Measurements from ENCODE around the gene LRRFIP1.
"Not testable (repeated sequence)": the region's sequence is repeated elsewhere in the genome, so short reads cannot be mapped to it uniquely, and the experiment has no call there.

LRRFIP1 gene

DNA sequence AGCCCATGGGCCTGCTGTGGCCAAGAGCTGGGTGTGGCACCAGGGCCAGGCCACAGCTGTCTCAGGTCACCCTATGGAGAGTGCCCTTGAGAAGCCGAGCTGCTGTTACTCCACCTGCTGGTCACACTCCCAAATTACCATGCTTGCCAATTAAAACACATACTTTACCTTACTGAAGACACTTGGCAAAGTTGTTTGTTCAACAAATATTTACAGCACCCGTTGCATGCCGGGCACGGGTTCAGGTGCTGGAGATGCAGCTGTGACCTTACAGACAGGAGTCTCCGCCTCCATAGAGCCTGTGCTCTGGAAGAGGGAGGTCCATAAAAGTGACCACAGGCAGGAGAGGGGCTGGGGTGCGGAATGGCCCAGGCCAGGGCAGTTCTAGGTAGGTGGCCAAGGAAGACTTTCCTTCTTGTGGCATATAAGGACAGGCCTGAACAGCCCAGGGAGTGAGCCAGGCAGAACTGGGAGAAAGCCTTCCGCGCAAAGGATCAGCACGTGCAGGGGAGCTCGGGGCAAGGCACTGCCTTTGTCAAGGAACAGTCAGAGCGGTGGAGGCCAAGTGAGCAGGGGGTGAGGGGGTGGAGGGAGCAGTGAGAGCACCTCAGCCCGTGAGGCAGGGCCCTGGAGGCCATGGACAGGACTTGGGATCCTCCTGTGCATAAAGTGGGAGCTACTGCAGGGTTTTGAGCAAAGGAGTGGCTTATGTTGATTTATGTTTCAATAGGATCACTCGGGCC, 147.6 kb downstream of the LRRFIP1 start:
- peak; percentile 10 to 22 for DNase-seq (ENCODE audit: low read depth in 2 of 2)

DNA sequence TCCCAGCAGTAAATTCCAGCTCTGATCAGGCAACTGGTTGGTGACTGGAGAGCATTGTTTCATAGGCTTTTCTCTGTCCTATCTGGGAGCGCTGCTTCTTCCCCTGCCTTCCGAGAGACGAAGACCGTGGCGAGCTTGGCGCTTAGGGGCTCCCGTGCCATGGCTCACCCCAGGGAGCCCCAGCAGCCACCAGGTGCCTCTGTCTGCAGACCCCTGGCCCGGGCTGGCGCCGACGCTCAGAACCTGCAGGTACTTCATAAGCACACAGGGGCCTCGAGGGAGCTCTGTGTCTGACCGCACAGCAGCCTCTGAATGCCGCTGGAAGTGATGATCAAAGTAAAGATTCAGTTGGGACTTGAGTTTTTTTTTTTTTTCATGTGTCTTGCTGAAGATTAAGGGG, 152.1 kb downstream of the LRRFIP1 start:
- DNase-seq (ENCODE audit: low read depth in 2 of 2): no peak

DNA sequence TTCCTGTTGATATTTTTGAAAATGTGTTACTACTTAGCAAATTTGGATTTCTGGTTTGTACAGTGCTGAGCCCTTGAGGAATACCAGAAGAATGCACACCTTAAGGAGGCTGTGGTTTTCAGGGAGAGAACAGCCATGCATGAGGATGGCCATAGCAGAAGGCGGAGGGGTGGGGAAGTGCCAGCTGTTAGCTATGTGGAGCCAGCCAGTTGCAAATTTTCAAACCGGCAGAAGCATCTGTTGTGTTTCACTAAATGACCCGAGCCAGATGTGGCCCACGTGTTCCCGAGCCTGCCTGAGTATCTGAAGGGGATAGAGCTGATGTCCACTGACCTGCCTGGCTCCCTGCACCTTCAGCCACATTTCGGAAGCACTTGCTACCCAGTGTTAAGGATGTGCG, 154.8 kb downstream of the LRRFIP1 start:
- no peak for DNase-seq (ENCODE audit: low read depth in 2 of 2)

DNA sequence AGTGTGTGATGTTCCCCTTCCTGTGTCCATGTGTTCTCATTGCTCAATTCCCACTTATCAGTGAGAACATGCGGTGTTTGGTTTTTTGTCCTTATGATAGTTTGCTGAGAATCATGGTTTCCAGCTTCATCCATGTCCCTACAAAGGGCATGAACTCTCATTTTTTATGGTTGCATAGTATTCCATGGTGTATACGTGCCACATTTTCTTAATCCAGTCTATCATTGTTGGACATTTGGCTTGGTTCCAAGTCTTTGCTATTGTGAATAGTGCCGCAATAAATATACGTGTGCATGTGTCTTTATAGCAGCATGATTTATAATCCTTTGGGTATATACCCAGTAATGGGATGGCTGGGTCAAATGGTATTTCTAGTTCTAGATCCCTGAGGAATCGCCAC, 156.3 kb downstream of the LRRFIP1 start:
- DNase-seq (ENCODE audit: low read depth in 2 of 2): not testable (repeated sequence)

DNA sequence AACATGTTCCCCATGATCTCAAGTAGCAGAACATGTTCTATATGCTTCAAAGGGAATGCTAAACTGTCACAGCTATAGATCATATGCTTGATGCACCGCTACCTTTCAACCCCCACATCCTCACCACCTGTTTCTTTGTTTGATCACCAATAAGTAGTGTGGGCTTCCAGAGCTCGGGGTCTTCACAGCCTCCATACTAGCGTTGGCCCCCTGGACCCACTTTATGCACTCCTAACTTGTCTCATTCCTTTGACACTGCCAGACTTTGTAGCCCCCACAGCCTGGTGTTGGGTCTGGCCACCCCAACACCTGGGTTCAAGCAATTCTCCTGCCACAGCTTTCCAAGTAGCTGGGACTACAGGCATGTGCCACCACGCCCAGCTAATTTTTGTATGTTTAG, 159.5 kb downstream of the LRRFIP1 start:
- DNase-seq (ENCODE audit: low read depth in 2 of 2): no peak

DNA sequence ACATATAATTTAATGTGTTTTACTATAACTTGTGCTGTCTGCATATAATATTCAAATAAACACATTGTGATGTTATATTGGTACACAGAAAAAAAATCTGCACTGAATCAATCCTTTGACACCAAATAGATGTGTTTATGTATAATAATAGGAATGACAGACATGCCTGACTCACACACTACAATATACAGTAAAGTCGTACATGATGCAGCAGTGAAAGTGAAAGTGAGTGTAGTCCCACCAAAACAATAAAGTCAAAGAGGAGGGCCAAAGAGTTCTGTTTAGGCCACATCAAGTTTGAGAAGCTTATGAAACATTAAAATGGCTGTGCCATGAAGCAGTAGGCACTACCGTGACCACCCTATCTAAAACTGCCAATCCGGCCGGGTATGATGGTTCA, 163.0 kb downstream of the LRRFIP1 start:
- no peak for DNase-seq (ENCODE audit: low read depth in 2 of 2)

DNA sequence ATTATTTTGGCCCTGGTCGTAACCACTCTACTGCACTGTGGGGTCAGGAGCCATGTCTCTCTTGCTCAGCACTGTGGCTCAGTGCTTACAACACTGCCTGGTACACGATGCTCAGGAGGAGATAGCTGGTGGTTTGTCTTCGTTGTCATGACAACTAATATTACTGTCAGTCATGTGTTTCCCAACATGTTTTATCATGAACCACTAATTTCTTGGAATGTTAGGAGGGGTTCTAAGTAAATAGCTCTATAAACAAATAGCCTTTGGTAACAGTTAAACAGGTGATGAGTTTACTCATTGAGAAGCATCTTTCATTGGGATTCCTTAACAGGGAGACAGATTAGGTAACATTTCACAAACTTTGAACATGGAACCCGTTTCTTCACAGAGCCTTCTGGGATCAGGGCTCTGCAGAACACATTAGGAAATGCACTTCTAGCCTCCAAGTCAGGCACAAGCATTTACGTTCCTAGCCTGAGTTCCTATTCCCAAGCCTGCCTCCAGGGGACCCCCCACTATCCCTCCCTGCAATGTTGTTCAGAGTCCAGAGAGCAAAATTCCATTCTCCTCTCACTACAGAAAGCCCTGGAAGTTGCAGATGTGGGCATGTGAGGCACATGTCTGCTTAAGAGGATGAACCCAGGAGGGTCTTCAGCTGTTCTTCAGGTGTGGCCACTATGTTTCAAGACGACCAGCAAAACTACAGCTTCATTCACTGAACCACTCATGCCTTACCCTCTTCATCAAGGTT, 164.8 kb downstream of the LRRFIP1 start:
- no peak for DNase-seq (ENCODE audit: low read depth in 2 of 2)

DNA sequence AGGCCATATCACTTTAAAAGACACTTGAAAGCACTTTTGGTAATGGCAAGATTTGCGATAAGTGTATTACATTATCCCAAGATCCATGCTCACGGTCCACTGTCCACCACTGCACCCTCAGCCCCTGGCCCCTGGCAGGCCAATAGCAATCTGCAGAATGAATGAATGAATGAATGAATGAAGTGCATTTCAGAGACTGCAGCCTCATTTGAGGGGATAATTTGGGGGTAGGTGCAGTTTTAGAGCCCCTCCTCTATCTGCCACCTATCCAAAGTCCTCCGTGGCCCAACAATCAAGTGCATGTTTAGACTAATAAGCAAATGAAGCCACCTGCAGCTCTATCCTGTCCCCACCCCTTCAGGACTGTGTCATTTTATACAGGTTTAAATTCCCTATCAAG, 169.9 kb downstream of the LRRFIP1 start:
- no peak for DNase-seq (ENCODE audit: low read depth in 2 of 2)

DNA sequence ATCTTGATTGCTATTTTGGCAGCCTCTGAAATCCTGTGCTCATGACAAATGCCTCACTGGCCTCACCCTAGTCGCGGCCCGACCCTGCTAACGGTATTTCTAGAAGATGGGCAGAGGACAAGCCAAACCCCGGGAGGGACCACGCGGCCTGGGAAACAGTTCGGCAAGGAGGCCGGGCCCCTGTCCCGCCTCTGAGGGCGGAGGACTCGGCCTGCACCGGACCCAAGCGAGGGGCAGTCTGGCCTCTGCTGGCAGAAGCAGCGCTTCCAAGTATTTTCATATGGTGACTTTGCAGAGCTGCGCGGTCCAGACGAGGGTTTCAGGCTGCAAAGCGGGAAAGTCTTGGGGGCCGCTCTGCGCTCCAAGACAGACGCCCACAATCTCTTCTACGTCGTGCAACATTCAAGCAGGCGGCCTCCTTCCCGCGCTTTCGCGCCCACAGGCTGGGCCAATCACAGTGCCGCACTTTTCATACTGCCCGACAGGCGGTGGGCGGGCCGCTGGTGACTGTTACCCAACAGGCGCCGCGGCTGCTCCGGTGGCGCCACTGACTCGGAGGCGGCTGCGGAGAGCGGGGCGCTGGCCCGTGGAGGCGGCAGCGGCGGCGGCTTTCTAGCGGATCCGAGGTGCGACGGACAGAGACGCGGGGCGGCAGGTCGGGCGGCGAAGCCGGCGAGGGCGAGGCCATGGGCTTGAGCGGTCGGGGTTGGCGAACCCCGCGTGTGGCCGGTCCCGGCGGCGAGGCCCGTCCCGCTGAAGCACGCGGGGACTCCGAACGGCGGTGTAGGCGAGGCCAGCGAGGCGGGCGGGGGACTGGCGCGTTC, 171.1 kb downstream of the LRRFIP1 start, which contains the start of gene RBM44:
RBM44 (plus strand) TSS at position 544 of the 824 bp plus-strand sequence. CDS start 14,831 bp downstream, outside the sequence.
- no peak for DNase-seq (ENCODE audit: low read depth in 2 of 2)

DNA sequence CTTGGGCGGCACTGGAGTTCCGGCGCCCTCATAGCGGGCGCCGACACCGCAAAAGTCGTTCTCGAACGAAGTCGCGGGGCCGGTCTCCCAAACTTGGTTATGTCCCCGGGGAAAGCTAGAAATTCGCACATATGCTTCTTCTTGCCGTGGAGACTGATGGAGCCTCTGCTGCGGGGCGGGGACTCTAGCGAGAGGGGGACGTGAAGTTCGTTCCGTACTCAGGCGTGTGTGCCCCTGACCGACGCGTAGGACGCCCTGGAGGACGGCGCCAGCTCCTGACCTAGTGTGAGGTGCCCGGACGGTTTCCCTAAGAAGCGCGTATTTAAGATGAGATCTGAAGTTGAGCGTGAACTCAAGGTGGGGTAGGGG, 171.7 kb downstream of the LRRFIP1 start:
- DNase-seq (ENCODE audit: low read depth in 2 of 2): no peak

DNA sequence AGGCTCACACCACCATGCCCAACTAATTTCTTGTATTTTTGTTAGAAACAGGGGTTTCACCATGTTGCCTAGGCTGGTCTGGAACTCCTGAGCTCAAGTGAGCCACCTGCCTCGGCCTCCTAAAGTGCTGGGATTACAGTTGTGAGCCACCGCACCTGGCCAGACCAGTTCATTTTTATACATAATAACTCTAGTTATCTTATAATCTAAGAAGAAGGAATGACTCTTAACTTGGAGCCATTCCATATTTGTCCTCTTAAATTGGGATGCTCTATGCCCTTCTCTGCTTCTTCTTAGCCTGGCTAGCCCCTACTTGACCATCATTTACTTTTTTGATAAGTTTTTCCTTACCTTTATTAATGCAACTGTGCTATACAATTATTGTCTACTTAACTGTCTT, 174.1 kb downstream of the LRRFIP1 start:
- no peak for DNase-seq (ENCODE audit: low read depth in 2 of 2)

DNA sequence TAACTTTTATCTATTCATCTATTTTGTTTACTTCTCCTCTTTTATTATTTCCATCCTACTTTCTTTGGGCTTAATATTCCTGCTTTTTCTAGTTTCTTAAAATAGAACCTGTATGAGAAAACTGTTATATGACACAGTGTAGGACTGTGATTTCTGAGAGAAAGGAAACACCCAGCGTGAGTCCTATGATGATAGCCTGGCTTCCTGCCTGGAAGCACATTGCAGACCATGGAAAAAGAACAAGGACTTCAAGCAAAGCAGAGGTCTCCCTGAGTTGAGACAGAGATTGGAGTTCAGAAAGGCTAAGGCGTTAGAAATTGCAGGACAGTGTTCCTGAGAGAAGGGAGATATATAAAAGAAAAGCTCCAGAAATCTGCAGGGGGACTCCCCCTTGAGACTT, 178.9 kb downstream of the LRRFIP1 start:
- DNase-seq (ENCODE audit: low read depth in 2 of 2): no peak

DNA sequence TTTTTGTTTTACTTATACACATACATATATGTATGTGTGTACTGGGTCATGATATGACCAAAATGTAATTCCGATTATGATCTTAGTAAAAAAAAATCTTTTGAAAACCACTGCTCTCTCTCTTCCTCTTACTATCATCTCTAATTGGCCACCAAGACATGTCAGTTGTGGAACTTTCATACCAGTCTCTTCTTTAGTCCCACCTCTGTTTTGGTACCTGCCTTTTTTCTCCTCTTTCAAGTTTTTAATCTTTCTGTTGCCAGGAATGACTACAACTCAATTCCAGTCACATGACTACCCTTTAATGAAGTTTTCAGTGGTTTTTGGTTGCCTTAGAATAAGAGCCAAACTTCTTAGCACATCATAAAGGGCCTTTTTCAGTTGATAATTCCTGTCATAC, 188.2 kb downstream of the LRRFIP1 start:
- no peak for DNase-seq (ENCODE audit: low read depth in 2 of 2)

DNA sequence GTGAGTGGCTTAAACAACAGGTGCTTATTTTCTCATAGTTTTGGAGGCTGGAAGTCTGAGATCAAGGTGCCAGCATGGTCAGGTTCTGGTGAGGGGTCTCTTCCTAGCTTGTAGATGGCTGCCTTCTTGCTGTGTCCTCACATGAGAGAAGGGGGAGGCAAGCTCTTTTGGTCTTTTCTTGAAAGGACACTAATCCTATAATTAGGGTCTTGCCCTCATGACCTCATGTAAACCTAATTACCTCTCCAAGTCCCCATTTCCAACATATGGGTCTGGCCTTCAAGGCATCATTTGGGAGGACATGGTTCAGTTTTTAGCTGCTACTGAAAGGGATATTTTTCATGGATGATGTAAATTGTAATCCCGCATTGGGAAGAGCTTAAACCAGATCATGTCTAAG, 189.1 kb downstream of the LRRFIP1 start:
- DNase-seq (ENCODE audit: low read depth in 2 of 2): no peak

DNA sequence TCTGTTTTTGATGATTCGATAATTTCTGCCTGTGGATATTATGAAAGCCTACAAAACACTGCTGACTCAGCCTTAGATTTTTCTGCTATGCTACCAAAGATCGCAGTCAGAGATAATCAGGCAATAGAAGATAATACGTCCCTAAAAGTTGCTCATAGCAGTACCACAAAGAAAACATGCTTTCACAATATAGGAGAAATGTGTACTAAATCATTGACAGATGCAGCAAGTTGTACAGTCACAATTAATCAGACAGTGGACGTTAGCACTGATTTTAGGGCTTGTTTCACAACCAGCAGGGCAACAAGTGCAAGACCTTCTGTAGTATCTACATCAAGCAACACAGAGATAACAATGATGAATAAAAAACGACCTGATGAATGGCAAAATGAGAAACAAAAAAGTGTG, 190.7 kb downstream of the LRRFIP1 start:
- DNase-seq (ENCODE audit: low read depth in 2 of 2): no peak

DNA sequence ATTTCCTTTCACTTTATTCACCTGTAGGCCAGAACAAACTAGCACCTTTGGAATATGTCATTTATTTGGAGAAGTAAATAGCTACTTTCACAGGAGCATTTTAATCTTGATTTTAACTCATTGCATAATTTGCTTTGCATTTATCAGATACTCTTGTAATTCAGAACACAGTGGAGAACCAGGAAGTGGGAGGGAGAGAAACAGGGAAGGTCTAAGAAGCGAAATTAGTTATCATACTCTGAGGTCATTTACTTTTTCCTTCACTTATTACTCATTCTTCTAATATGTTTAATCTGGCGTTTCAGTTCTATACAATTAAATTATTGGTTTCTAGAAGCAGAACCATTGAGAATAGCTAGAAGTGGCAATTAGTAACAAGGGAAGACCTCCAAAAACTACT, 191.8 kb downstream of the LRRFIP1 start:
- no peak for DNase-seq (ENCODE audit: low read depth in 2 of 2)

DNA sequence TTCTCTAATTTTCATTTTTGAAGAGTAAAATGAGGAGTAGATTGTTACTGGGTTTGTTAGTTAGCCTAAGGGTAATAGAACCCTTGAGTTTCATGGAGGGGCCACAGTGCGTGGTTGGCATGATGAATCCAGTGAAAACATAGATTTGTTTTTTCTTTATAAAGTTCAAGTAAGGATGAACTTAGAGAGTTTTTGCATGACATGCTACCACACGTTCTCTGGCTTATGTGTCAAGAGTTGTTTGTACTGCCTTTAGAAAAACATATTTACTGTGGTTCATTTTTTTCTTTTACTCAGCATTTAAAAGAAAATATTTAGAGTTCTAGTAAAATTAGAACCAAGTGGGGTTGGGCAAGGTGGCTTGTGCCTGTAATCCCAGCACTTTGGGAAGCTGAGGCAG, 193.0 kb downstream of the LRRFIP1 start:
- no peak for DNase-seq (ENCODE audit: low read depth in 2 of 2)

DNA sequence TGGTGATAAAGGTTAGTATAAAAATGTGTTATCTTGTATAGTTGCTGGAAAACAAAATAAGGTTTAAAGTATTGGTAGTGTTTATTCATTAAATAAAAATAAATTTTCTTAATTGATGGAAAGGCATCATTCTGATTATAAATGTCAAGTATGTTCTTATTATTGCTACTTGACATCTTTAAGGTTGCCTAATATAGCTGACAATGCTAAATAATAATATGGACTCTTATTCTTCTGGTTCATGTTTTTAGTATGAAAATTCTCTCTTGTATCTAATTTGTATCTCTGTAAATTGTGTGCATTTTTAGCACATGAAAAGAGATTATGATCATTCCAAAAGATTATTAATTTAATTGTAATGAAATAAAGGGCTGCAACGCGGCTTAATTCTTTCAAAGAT, 196.2 kb downstream of the LRRFIP1 start:
- no peak for DNase-seq (ENCODE audit: low read depth in 2 of 2)

DNA sequence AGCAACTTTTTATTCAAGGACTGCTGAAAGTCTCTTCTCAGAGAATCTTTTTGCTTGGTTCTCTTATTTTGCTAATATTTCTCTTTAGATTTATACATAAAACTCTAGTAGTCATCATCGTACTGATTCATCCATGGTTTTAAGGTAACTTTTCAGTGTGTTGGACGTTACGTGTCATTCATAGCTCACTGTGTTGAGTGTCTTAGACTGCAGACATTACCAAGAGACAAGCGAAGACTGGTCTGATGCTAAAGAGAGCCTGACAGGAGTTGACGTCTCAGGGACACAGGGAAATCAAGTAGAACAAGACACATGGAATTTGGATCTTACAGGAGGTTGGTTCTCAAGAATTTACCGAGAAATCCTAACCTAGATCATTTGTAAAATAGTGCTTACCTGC, 196.7 kb downstream of the LRRFIP1 start:
- DNase-seq (ENCODE audit: low read depth in 2 of 2): no peak

DNA sequence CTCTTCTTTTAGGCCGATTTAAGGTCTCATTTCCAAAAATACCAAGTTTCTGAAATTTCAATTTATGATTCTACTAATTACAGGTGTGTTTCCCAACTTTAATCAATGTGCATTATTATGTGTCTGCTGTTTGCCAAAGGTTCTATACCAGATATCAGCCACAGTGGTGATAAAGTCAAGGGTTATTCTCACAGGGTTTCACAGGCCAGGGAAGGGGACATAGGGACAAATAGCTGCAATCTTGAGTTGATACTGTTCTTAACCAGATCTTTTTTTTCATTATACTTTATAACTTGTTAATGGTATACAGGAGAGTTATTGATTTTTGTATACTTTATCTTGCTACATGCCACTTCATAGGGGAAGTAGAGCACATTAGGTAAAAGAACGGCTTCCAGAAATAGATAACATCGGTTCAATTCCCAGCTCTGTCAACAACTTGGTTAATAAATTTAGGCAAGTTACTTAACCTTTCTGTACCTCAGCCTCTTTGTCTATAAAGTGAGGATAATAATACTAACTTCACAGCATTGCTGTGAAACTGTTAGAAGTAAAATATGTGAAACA, 200.1 kb downstream of the LRRFIP1 start:
- no peak for DNase-seq (ENCODE audit: low read depth in 2 of 2)

All from activated CD4-positive, alpha-beta T cell treated with anti-CD3 and anti-CD28 coated beads for 24 hours (primary cell).